Activated CD4-positive, alpha-beta T cell treated with anti-CD3 and anti-CD28 coated beads for 4 hours (primary cell): ENCODE measurements around the gene RGS7.
"Not testable (repeated sequence)": the region's sequence is repeated elsewhere in the genome, so short reads cannot be mapped to it uniquely, and the experiment has no call there.

Experiments
- DNase-seq, 2 donors: peaks; one replicate each; pipeline ENCODE4 v3.0.0-alpha.2; 2020

Gene RGS7

DNA sequence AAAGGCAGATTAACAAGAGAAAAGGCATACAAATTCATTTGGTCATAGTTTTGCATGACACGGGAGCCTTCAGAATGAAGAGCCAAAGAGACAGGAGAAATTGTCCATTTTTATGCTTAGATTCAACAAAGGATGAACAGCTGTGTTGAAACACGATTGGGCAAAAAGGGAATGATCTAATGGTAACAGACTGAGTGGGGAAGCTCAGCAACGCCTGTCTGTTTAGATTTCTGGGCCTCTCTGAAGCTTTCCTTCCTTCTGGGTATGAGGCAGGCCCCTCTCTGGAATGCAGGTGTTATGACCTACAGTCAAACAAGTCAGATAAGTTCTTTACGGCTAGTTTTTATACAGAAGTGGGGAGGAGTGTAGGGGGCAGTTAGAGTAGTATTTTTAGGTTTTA, 154.6 kb downstream of the RGS7 start:
- DNase-seq, result no peak

DNA sequence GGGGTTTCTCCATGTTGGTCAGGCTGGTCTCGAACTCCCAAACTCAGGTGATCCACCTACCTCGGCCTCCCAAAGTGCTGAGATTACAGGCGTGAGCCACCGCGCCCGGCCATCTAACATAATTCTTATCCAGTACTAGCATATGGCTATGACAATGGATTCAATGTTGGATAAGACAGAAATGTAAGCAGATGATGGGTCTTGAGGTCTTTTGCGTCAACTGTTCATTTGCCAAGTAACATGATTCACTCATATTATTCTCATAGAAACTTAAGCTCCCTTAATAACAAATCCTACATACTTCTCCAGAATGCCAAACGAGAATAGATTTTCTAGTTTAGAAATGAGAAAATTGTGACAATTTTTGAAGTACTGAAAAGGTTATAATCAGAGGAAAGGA, 170.3 kb downstream of the RGS7 start:
- no peak for DNase-seq

GRCh38 chr1:241181971-241182370, 175.0 kb downstream of the RGS7 start:
- no peak for DNase-seq

GRCh38 chr1:241181471-241181870, 175.5 kb downstream of the RGS7 start:
- no peak for DNase-seq

DNA sequence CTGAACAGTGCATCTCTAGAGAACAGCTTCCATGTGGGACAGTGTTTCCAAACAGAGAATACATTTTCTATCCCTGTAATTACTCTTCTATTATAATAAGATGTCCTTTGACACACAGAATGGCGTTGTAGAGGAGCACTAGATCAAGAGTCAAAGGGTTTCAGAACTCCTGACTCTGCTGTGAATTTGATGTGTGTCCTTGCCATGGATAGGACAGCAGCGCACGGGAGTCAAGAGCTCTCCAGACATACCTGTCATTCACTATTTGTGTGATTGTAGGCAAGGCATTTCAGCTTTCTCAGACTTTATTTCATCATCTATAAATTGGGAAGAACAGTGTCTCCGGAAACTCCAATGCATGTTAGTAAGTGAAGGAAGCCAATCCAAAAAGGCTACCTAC, 176.4 kb downstream of the RGS7 start:
- DNase-seq, result no peak

GRCh38 chr1:241177660-241178059, 179.3 kb downstream of the RGS7 start:
- DNase-seq, result no peak

- DNase-seq, result no peak
Observed at GRCh38 chr1:241172486-241172885, 184.5 kb downstream of the RGS7 start.

DNA sequence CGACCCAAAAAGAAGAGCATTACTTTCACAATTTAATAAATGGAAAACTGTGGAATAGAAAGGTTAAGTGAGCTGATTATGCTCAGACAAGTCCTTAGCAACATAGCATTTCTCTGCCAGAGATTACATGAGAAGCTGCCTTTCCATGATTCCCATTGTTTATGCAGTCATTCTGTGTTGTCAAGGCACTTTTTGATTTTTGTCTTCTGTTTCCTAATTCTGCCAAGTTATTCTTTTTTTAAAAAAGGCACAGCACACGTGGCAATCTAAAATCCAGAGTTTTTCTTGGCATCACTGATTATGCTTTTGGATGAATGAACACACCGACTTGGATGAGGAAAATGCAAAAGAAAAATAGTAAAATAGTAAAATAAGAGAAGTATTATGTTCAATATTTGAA, 185.0 kb downstream of the RGS7 start:
- DNase-seq, result no peak

- no peak for DNase-seq
Observed at GRCh38 chr1:241167121-241167630, 189.8 kb downstream of the RGS7 start.

DNA sequence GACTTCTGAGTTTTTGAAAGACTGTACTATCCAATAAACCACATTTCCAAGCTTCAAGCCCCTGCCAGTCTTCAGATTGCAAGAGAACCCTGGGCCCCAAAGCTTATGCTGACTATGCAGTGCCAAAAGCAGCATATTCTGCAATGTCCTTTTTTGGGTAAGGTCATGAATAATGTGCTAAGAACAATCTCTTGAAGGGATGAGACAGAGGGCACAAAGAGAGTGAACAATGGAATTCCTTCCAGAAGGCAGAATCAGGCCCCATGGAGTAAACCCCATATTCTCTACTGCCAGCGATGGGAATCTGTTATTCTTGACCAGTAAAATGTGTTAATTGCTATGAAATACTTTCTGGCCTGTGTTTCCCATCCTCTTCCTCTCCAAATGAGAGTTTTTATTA, 190.4 kb downstream of the RGS7 start:
- no peak for DNase-seq

- not testable (repeated sequence) for DNase-seq
Observed at GRCh38 chr1:241165256-241165655, 191.7 kb downstream of the RGS7 start.

DNA sequence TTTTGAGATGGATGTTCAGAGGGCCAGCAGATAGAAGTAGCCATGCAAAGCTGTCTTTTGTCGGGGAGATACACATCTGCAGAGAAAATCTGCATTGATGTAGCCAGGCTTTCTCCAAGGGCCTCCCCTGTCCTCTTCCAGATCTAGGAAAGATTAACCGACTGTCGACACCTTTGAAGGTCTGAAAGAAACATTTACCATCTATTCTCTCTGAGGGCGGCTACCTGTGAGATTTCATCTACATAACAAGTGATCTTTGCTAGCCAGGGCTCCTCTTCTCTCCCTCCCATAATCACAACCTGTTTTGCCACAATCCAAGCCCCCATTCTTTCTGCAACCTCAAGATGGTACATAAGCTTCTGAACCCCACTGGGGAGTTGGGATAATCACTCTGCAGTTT, 193.6 kb downstream of the RGS7 start:
- DNase-seq, result no peak

GRCh38 chr1:241161188-241161689, 195.8 kb downstream of the RGS7 start:
- no peak for DNase-seq

GRCh38 chr1:241157435-241157834, 199.6 kb downstream of the RGS7 start:
- DNase-seq, result no peak

- no peak for DNase-seq
Observed at GRCh38 chr1:241156231-241156965, 200.6 kb downstream of the RGS7 start.

GRCh38 chr1:241145881-241146280, 211.1 kb downstream of the RGS7 start:
- no peak for DNase-seq

GRCh38 chr1:241143765-241144442, 213.1 kb downstream of the RGS7 start:
- DNase-seq, result no peak

DNA sequence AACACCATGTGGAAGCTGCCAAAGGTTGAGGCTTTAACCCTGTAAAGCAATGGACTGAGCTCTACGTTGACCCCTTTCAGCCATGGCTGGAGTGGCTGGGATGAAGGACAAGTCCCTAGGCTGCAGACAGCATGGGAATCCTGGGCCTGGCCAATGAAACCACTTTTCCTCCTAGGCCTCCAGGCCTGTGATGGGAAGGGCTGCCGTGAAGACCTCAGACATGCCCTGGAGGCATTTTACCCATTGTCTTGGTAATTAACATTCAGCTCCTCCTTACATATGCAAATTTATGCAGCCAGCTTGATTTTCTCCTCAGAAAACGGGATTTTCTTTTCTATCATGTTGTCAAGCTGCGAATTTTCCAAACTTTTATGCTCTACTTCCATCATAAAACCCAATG, 214.5 kb downstream of the RGS7 start:
- DNase-seq, result no peak

- not testable (repeated sequence) for DNase-seq
Observed at GRCh38 chr1:241141646-241142045, 215.4 kb downstream of the RGS7 start.

DNA sequence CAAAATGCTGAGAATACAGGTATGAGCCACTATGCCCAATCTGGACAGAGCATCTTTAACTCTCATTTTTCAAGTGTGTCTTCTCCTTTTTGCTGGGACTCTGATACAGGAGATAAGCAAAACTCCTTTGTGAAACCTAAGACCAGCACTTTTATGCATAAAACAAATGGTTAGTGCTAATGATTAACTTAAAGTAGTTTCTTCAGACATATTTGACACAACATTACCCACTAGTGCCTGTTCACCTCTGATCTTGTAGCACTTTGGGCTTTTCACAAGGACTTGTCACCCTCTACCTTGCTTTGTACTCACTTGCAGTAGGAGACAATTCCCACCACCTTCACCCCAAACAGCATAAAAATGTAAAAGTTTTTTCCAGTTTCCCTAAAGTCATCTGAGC, 216.3 kb downstream of the RGS7 start:
- no peak for DNase-seq

DNA sequence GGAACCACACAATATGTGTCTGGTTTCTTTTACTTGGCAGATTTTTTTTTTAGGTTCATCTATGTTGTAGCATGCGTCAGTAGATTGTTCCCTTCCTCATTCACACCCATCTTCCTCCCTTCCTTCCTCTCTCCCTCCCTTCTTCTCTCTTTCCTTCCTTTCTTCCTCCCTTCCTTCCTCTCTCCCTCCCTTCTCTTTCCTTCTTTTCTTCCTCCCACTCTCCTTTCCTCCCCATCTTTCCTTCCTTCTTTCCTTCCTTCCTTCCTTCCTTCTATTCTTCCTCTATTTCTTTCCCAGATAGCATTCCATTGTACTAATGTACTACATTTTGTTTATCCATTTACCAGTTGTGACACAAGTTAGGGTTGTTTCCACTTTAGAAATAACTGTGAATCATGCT, 218.0 kb downstream of the RGS7 start:
- DNase-seq, result no peak

DNA sequence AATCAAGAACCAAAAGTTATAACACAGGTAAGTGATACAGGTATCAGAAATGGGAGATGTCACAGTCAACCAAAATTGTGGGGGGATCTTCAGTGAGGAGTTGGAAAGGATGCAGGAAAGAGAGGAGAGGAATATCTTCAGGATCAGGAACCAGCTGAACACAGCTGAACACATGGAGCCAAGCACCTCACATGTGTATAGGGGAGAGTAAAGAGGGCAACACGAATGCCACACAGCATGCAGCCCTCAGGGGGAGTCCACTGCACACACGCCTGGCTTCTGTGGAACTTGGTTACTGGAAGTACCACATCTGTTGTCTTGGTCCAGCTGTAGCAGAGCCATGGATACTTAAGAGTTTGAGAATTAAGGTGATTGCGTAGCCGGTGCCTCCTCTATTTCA, 218.8 kb downstream of the RGS7 start:
- DNase-seq, result no peak

DNA sequence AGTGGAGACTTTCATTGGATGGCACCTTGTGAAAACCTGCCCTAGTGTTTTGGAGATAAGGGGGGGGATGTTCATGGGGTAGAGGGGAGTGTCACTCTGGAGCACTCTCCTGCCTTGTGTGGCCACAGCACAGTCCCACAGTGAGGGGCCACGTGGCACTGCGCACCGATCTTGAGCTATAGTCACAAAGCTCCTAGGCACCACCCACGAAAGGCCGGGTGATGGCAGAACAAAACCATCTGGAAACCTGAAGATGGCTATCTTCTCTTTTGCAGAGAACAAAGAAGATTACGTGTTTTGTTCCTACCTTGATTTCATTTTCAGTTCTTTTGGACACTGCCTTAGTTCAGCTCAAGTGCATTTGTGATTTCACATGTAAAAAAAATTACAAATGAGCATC, 220.6 kb downstream of the RGS7 start:
- no peak for DNase-seq

- DNase-seq, result no peak
Observed at GRCh38 chr1:241131636-241132194, 225.3 kb downstream of the RGS7 start.
